ENCODE measurements around the gene ZNF382. TPM values are rescaled to one million over a fixed set of nuclear protein-coding genes. Genes with fewer than 3 reads are reported as not detected.

Gene ZNF382
- total RNA-seq, 4 donors from 2014 or later = 0.53 to 4.4 (median 0.89) TPM

DNA sequence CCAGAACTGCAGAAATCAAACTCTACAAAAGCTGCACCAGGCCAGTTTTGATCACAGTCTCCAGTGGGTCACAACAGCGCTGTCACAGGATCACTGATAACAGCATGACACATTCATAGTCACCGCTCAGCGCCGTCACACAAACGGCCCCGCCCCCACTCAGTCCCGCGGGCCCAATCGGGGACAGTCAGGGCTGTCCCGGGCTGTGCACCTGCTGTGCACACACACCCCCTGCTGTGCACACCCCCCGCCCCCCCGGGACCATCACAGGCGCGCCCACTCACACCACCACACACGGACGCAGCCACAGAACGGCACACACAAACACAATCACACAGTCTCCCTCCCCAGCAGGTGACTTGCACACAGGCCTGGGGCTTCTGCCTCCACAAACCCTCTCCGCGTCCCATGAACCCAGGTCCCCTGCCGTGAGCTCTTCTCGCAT lies 435 bp upstream of the ZNF382 start:
- 0% methylated on average over 4 of the region's 21 CpGs; no CpG with 5 or more reads in 1 of the 2 donors for WGBS, 2 donors
- peaks cover 0 to 3% (median 0%) of the 10 kb centered on the region in 3 donors for H3K9me3 ChIP-seq
- peak overlapping the region; percentile 57 to 83 (median 81) for H3K27ac ChIP-seq
- peaks cover 0 to 9% (median 0%) of the 10 kb centered on the region in 3 donors for H3K36me3 ChIP-seq
- H3K4me1 ChIP-seq = peaks cover 4 to 19% (median 9%) of the 10 kb centered on the region in 3 donors
- peak overlapping the region; percentile 62 to 83 (median 74) for H3K4me3 ChIP-seq
- H3K27me3 ChIP-seq = no peaks in the 10 kb centered on the region
- DNase-seq = no peak
- TF ChIP-seq, protein P1, sequence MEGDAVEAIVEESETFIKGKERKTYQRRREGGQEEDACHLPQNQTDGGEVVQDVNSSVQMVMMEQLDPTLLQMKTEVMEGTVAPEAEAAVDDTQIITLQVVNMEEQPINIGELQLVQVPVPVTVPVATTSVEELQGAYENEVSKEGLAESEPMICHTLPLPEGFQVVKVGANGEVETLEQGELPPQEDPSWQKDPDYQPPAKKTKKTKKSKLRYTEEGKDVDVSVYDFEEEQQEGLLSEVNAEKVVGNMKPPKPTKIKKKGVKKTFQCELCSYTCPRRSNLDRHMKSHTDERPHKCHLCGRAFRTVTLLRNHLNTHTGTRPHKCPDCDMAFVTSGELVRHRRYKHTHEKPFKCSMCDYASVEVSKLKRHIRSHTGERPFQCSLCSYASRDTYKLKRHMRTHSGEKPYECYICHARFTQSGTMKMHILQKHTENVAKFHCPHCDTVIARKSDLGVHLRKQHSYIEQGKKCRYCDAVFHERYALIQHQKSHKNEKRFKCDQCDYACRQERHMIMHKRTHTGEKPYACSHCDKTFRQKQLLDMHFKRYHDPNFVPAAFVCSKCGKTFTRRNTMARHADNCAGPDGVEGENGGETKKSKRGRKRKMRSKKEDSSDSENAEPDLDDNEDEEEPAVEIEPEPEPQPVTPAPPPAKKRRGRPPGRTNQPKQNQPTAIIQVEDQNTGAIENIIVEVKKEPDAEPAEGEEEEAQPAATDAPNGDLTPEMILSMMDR (IDR thresholded peaks at IDR 0.05) = no peak
- TF ChIP-seq POLR2A (IDR thresholded peaks at IDR 0.05) = no peak
- intact Hi-C loops (cut with DNase I) = no loop called here

DNA sequence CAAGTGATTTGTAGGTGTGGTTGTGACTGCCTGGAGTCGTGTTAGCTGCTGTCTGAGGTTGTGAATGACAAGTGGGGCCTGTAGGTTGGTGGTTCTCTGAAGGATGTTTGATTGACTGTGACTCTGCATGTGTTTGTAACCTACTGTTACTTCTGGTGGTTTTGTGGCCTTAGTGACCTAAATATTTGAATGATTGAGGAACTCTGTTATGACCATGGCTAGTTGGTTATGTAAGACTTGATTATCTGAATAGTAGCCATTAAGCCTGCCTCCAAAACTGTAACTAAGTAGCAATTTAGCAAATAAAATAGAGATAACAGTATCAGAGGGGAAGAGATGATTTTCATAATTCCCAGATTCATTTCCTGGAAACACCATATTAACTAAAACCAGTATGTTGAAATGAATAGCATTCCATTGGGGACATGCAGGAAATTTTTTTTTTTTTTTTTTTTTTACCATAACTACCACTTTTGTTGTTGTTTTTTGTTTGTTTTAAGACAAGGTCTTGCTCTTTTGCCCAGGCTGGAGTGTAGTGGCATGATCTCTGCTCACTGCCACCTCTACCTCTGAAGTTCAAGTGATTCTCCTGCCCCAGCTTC lies 865 bp downstream of the ZNF382 start:
- intact Hi-C loops (cut with DNase I) = no loop called here
- Histone ChIP-seq H3K4me3 (peak overlapping the region; percentile 62 to 83 (median 74)), H3K36me3 (peaks cover 0 to 22% (median 0%) of the 10 kb centered on the region in 3 donors), H3K27ac (peak overlapping the region in 3 of 4 donors; percentile 79 to 83 (median 83)), H3K4me1 (peaks cover 4 to 19% (median 9%) of the 10 kb centered on the region in 3 donors), H3K27me3 (no peaks in the 10 kb centered on the region), H3K9me3 (peaks cover 0 to 16% (median 0%) of the 10 kb centered on the region in 3 donors)
- TF ChIP-seq POLR2A (IDR thresholded peaks at IDR 0.05) = no peak
- TF ChIP-seq, protein P1 (IDR thresholded peaks at IDR 0.05) = no peak
- WGBS, 2 donors = 0% methylated on average over 1 of the region's 1 CpG
- no peak for DNase-seq

DNA sequence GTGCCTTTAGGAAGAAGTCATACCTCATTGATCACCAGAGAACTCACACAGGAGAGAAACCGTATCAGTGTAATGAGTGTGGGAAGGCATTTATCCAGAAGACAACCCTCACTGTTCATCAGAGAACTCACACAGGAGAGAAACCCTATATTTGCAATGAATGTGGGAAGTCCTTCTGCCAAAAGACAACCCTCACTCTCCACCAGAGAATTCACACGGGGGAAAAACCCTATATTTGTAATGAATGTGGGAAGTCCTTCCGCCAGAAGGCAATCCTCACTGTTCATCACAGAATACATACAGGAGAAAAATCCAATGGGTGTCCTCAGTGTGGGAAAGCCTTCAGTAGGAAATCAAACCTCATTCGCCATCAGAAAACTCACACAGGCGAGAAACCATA lies 21.9 kb downstream of the ZNF382 start:
- intact Hi-C loops (cut with DNase I) = no loop called here
- Histone ChIP-seq H3K9me3 (peaks cover 10 to 99% (median 94%) of the 10 kb centered on the region in 3 donors), H3K4me3 (no peak overlapping the region), H3K27ac (no peak overlapping the region), H3K36me3 (peaks cover 0 to 48% (median 0%) of the 10 kb centered on the region in 3 donors), H3K27me3 (no peaks in the 10 kb centered on the region), H3K4me1 (no peaks in the 10 kb centered on the region)
- TF ChIP-seq, protein P1 (IDR thresholded peaks at IDR 0.05) = no peak
- no peak for TF ChIP-seq POLR2A (IDR thresholded peaks at IDR 0.05)
- WGBS, 2 donors = 90 to 93% methylated on average over 5 of the region's 5 CpGs
- DNase-seq = no peak

DNA sequence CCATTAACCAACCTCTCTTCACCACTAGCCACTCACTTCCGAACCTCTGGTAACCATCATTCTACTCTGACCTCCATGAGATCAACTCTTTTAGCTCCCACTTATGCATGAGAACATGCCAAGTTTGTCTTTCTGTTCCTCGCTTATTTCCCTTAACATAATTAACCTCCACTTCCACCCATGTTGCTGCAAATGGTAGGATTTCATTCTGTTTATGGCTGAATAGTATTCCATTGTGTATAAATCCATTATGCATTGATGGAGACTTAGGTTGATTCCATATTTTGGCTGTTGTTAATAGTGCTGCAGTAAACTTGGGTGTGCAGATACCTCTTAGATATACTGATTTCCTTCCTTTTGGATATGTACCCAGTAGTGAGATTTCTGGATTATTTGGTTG lies 30.2 kb downstream of the ZNF382 start:
- Histone ChIP-seq H3K27me3 (no peaks in the 10 kb centered on the region), H3K36me3 (peaks cover 0 to 41% (median 0%) of the 10 kb centered on the region in 3 donors), H3K9me3 (peaks cover 10 to 99% (median 90%) of the 10 kb centered on the region in 3 donors), H3K4me3 (no peak overlapping the region), H3K4me1 (no peaks in the 10 kb centered on the region), H3K27ac (no peak overlapping the region)
- no peak for DNase-seq
- 88 to 91% methylated on average over 2 of the region's 2 CpGs for WGBS, 2 donors
- TF ChIP-seq, protein P1 (IDR thresholded peaks at IDR 0.05) = no peak
- TF ChIP-seq POLR2A (IDR thresholded peaks at IDR 0.05) = no peak
- intact Hi-C loops (cut with DNase I) = no loop called here

DNA sequence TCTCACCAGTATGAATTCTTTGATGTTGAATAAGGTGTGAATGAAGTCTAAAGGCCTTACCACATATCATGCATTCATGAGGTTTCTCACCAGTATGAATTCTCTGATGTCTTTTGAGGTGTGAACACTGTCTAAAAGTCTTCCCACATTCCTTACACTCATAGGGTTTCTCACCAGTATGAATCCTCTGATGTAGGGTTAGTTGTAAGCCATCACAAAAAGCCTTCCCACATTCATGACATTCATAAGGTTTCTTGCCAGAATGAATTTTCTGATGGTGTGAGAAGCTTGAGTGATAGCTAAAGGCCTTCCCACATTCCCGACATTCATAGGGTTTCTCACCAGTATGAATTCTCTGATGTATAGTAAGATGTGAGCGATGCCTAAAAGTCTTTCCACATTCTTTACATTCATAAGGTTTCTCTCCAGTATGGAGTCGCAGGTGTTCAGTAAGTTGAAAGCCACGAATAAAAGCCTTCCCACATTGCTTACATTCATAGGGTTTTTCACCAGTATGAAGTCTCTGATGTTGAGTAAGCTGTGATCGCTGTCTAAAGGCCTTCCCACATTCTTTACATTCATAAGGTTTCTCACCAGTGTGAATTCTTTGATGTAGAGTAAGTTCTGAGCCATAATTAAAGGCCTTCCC lies 33.9 kb downstream of the ZNF382 start:
- intact Hi-C loops (cut with DNase I) = no loop called here
- Histone ChIP-seq H3K9me3 (peaks cover 10 to 100% (median 99%) of the 10 kb centered on the region in 3 donors), H3K36me3 (peaks cover 0 to 77% (median 0%) of the 10 kb centered on the region in 3 donors), H3K27me3 (no peaks in the 10 kb centered on the region), H3K4me3 (peak overlapping the region in 1 of 4 donors; percentile 9), H3K27ac (no peak overlapping the region), H3K4me1 (no peaks in the 10 kb centered on the region)
- no peak for TF ChIP-seq POLR2A (IDR thresholded peaks at IDR 0.05)
- TF ChIP-seq, protein P1 (IDR thresholded peaks at IDR 0.05) = no peak
- DNase-seq = no peak
- WGBS, 2 donors = 92 to 96% methylated on average over 5 of the region's 5 CpGs

Measured in esophagus squamous epithelium (tissue), 5 donors.